KG1 (cell line): Measurements from ENCODE around the gene MPC2.
"Not testable (repeated sequence)": the region's sequence is repeated elsewhere in the genome, so short reads cannot be mapped to it uniquely, and the experiment has no call there.

ENCODE experiments used
- DNase-seq: peaks from one replicate; lab custom pipeline; 2025; lab: John Stamatoyannopoulos, UW

MPC2 gene

GRCh38 chr1:167905182-167905581 is 31.7 kb downstream of the MPC2 start:
- no peak for DNase-seq

- no peak for DNase-seq
These were observed 32.2 kb downstream of the MPC2 start for GRCh38 chr1:167904652-167905130.

- no peak for DNase-seq
These were observed 36.0 kb downstream of the MPC2 start for GRCh38 chr1:167900907-167901306.

GRCh38 chr1:167899253-167899681 is 37.6 kb downstream of the MPC2 start:
- no peak for DNase-seq

GRCh38 chr1:167898578-167899222 is 38.2 kb downstream of the MPC2 start:
- DNase-seq: no peak

GRCh38 chr1:167893798-167894197 is 43.1 kb downstream of the MPC2 start:
- DNase-seq: no peak

GRCh38 chr1:167890400-167890799 is 46.5 kb downstream of the MPC2 start:
- no peak for DNase-seq

GRCh38 chr1:167887187-167887586 is 49.7 kb downstream of the MPC2 start:
- DNase-seq: not testable (repeated sequence)

GRCh38 chr1:167882376-167882775 is 54.5 kb downstream of the MPC2 start:
- DNase-seq: no peak

GRCh38 chr1:167881786-167882185 is 55.1 kb downstream of the MPC2 start:
- DNase-seq: no peak

GRCh38 chr1:167881069-167881468 is 55.8 kb downstream of the MPC2 start:
- DNase-seq: no peak

- no peak for DNase-seq
These were observed 56.3 kb downstream of the MPC2 start for GRCh38 chr1:167880580-167881021.

- DNase-seq: no peak
These were observed 57.4 kb downstream of the MPC2 start for GRCh38 chr1:167879508-167879907.

- no peak for DNase-seq
These were observed 58.3 kb downstream of the MPC2 start for GRCh38 chr1:167878372-167879160.

- DNase-seq: no peak
These were observed 60.2 kb downstream of the MPC2 start for GRCh38 chr1:167876597-167877175.

GRCh38 chr1:167871331-167871730 is 65.5 kb downstream of the MPC2 start:
- no peak for DNase-seq

- DNase-seq: not testable (repeated sequence)
These were observed 67.5 kb downstream of the MPC2 start for GRCh38 chr1:167869157-167870001.

GRCh38 chr1:167866739-167867414 is 70.0 kb downstream of the MPC2 start:
- DNase-seq: not testable (repeated sequence)
